Body of pancreas (tissue), 4 donors: Measurements from ENCODE around the gene DLX5. TPM values are rescaled to one million over a fixed set of nuclear protein-coding genes. Genes with fewer than 3 reads are reported as not detected.

Source experiments
- ATAC-seq: fragments of 150-250 bp; one replicate; pipeline ENCODE4 v1.9.1; 2016
- DNase-seq, 4 donors: peaks; one replicate each; pipeline ENCODE4 v3.0.0-alpha.2; 2019
- H3K27ac ChIP-seq, 4 donors: fragments of 200-600 bp; sonication (generic); 1 replicate in 3 of 4; 2 replicates in 1 of 4; pipeline versions ENCODE4 v1.5.1 to v1.6.1; 2016 to 2019; ENCODE audit warnings: mild to moderate bottlenecking in 1 of 4, mixed read lengths in 1 of 4, moderate library complexity in 1 of 4
- H3K27me3 ChIP-seq, 2 donors: fragments of 200-600 bp; sonication (generic); one replicate each; pipeline ENCODE4 v1.6.0; 2016; ENCODE audit warnings: mild to moderate bottlenecking in 1 of 2
- H3K36me3 ChIP-seq, 2 donors: fragments of 200-600 bp; sonication (generic); replicated peaks in 1 of 2; 2 replicates each; pipeline ENCODE4 v1.5.1; 2016; ENCODE audit warnings: low read depth in 2 of 2; ENCODE audit not compliant: insufficient read depth in 1 of 2
- H3K4me1 ChIP-seq: fragments of 200-600 bp; sonication (generic); one replicate; pipeline ENCODE4 v1.6.0; 2016
- H3K4me3 ChIP-seq, 2 donors: fragments of 200-600 bp; sonication (generic); 1 replicate in 1 of 2; 2 replicates in 1 of 2; pipeline ENCODE4 v1.5.1; 2016 to 2019
- H3K9me3 ChIP-seq, 3 donors: fragments of 200-600 bp; sonication (generic); 1 replicate in 2 of 3; 2 replicates in 1 of 3; pipeline ENCODE4 v1.5.1; 2016
- CTCF ChIP-seq, 7 experiments: fragments of 450-650 bp in 4 of 7; fragments of 200-600 bp in 3 of 7; sonication (generic) in 3 of 7; IDR thresholded peaks; one replicate each; pipeline ENCODE4 v1.5.1; 2016 to 2019; ENCODE audit warnings: antibody characterized with exemption in 7 of 7
- POLR2A ChIP-seq, 3 donors: fragments of 450-650 bp; IDR thresholded peaks; one replicate each; pipeline ENCODE4 v1.6.1; 2016; ENCODE audit warnings: antibody characterized with exemption in 3 of 3, mild to moderate bottlenecking in 2 of 3
- intact Hi-C: fragments of 100-400 bp; cut with DNase I; formaldehyde crosslinking; loops from one replicate; pipeline ENCODE4 v1.15.1; 2023
- small RNA-seq: library from RNA; depleted of rRNA; stranded (forward); fragments of <200 nt; gene quantifications from one replicate; pipeline ENCODE3, GENCODE V24; 2016
- total RNA-seq, 2 donors: library from RNA; depleted of rRNA; stranded (reverse); fragments of >200 nt; gene quantifications; one replicate each; pipeline ENCODE4 v1.1.0, GENCODE V29; 2016

The DLX5 gene
- total RNA-seq, 2 donors from 2014 or later, result not detected

- Histone ChIP-seq H3K9me3 (no peaks in the 10 kb centered on the region), H3K36me3 (no peaks in the 10 kb centered on the region), H3K4me3 (no peak overlapping the region), H3K27ac (no peak overlapping the region), H3K4me1 (no peaks in the 10 kb centered on the region), H3K27me3 (no peaks in the 10 kb centered on the region)
- intact Hi-C loops, result loop anchor here (10.0 kb wide), 1 partner anchor 56 kb away; no protein-coding TSS in a partner anchor
- ATAC-seq (no peak), DNase-seq (no peak)
- no peak for TF ChIP-seq POLR2A (IDR thresholded peaks at IDR 0.05)
- TF ChIP-seq CTCF (IDR thresholded peaks at IDR 0.05), result no peak
Observed at GRCh38 chr7:96970739-96971138, 53.9 kb downstream of the DLX5 start.

Small RNA genes lying within 50 kb of the gene (small RNA-seq; reads per million reads assigned to genes)
- gene RF01778, result not detected

Other genes starting within 250 kb of the DLX5 start
- gene DLX6, start 19.3 kb downstream of the DLX5 start, total RNA-seq, result not detected
- gene SDHAF3, start 92.9 kb upstream of the DLX5 start, total RNA-seq, result 10 to 100 TPM; 22.3 to 30.7 TPM